GM21723 (cell line): ENCODE measurements around the gene STK11IP.

ENCODE experiments used
- ATAC-seq: cut with Tn5 transposase; IDR thresholded peaks from one replicate; pipeline ENCODE4 v1.9.1; 2021; ENCODE audit warnings: mild to moderate bottlenecking, moderate library complexity; ENCODE audit not compliant: unreplicated experiment

The STK11IP gene

DNA sequence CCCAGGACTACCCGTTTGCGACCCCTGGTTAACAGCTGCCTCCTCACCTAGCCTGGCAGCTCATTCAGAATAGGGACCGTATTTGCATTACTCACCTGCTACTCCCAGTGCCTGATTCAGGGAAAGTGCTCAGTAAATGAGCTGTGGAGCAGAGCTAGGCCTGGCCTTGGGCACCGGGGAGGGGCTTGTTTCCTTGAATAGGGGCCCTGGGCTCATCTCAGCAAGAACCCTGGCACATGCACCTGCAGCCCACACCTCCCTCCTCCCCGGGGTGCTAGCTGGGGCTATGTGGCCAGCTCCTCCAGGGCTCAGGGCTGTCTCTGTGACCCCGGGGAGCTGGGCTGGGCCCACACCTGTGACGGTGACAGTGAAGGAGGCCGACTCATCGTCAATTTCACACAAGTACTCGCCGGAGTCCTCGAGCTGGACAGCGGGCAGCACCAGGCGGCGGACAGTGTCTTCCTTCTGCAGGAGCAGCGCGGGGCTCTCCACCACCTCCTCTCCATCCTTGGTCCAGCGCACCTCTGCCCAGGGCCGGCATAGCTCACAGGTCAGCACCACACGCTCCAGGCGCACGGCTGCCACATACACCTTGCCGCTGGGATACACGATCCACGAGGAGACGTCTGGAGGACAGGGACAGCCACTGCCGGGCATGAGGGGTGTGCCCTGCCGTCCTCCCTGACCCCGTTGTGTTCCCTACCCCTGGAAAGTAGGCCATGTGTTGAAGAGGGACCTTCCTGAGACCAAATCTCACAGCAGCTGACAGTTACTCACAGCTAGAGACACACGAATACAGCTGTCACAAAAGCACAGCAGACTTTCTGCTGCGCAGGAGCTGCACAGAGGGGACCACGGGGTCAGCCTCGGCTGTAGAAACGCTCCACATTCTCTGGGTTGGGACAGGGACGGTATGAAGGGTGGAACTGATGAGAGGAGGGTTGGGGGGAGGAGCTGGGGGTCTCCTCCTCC, 35.3 kb upstream of the STK11IP start:
- ATAC-seq, result no peak

DNA sequence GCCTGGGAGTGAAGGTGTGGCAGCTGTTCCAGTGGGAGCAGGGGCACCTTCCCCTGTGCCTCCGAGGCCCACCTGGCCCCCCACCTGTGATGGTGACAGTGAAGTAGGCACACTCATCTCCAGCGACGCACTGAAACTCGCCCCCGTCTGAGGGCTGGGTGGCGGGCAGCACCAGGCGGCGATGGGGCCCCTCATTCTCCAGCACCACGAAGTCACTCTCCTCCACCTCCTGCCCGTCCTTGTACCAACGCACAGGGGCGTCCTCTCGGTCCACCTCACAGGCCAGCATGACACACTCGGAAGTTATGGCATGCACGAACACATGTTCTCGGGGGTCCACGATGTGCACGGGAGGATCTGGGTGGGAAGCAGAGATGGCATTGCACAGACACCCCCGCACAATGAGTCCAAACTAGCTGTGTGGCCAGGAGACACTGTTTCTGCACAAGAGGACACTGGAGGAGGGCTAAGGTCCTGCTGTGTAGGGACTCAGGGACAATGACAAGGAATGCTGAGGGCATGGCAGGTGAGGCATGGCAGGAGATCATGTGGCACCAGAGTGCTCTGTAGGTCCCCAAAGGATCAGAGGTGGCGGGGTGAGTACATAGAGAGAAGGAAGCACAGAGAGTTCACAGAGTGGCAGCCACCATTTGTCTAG, 34.3 kb upstream of the STK11IP start:
- ATAC-seq, result no peak

DNA sequence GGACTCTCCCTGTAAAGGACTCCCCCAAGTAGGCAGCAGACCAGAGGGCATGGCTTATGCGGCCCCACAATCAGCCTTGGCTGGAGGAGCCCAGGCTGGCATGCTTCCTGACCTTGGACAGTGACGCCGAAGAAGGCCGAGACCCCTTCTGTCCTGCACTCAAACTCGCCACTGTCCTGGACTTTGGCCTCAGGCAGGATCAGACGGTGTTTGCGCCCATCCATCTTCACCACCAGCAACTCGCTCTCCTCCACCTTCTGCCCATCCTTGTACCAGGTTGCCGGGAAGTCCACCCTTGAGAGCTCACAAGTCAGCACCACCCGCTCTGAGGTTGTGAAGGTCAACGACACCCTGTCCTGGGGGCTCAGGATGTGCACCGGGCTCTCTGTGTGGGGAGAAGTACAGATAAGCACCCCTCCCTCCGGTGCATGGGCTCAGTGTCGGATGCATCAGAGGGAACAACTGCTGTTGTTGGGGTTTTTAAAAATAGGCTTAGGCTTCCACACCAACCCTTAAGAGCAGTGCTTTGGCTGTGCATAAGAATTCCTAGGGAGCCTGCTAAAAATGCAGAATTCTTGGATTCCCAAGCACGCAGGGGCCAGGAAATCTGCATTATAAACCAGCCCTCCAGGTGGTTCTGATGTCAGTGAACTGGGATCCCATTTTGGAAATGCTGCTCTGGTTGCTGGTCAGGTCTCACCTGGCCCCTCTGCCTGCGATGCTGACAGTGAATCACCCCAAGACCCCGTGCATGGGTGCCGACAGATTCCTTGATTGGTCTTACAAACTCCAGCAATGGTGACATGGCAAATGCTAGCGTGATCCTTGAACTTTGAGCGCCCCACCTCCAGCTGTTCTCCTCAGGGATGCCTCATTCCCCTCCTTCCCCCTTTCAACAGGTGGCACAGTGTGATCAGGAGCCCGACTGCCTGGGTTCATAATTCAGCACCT, 32.3 kb upstream of the STK11IP start:
- ATAC-seq, result no peak

GRCh38 chr2:219566640-219567039, 31.0 kb upstream of the STK11IP start:
- no peak for ATAC-seq

- no peak for ATAC-seq
These were observed 30.5 kb upstream of the STK11IP start for GRCh38 chr2:219567131-219567530.

GRCh38 chr2:219567791-219568361, 29.8 kb upstream of the STK11IP start:
- ATAC-seq, result no peak

DNA sequence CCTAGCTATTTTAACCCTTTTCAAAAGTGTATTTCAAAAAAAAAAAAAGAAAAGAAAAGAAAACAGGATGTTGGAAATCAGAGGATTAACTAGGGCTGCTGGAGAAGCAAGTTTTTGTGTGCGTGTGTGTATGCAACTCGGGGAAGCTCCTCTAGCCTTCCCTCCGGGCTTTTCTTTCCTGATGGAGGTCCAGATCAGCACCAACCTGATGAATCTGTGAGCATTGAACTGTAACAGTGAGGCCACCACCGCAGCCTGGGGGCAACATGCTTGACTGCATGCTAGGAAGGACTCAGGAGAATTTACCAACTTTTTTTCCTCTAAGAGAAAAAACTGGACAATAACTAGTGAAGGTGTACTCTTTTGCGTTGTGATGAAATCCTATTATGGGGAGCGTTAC, 28.6 kb upstream of the STK11IP start:
- ATAC-seq, result no peak

DNA sequence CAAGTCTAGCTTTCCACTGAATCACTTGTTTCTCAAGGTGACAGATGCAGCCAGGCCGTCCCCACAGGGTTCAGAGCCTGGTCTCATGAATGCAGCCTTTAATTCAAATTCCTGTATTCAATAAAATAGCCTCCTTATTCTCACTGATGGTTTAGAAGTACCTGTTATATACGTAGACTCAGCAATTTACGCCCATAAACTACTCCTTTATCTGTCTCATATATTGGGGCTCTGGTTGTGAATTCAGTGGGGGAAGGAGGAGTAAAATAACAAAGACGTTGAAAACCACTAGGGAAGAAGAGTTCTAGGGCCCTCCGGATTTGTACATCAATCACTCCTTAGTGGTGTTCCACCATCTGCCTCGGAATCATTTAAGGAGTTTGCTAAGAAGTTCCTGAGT, 28.0 kb upstream of the STK11IP start:
- ATAC-seq, result no peak

DNA sequence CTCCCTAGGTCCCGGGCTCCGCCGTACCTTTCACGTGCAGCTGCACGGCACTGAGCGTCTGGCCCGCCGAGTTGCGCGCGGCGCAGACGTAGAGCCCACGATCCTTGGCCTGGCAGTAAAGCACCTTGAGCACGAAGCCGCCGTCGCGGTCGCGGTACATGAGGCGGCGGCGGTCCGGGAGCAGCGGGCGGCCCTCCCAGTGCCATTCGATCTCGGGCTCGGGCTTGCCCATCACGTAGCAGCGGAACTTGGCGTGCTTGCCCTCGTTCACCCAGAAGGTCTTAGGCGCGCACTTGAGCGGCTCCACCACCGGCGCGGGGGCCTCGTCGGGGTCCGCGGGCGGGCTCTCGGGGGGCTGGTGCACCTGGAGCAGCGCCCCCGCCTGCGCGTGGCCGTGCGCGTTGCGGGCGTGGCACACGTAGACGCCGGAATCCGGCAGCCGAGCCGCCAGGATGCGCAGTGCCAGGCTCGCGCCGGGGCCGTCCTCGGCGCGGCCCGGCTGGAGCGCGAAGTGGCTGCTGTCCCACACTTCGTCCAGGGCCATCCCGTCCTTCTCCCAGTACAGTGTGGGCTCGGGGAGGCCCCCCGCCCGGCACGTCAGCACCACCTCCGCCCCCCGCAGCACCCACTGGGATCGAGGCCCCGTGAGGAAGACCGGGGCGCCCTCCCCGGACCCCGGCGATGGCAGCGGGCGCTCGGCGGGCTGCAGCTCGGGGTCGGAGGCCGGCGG, 27.3 kb upstream of the STK11IP start:
- ATAC-seq, result no peak

- no peak for ATAC-seq
These were observed 26.7 kb upstream of the STK11IP start for GRCh38 chr2:219570924-219571310.

DNA sequence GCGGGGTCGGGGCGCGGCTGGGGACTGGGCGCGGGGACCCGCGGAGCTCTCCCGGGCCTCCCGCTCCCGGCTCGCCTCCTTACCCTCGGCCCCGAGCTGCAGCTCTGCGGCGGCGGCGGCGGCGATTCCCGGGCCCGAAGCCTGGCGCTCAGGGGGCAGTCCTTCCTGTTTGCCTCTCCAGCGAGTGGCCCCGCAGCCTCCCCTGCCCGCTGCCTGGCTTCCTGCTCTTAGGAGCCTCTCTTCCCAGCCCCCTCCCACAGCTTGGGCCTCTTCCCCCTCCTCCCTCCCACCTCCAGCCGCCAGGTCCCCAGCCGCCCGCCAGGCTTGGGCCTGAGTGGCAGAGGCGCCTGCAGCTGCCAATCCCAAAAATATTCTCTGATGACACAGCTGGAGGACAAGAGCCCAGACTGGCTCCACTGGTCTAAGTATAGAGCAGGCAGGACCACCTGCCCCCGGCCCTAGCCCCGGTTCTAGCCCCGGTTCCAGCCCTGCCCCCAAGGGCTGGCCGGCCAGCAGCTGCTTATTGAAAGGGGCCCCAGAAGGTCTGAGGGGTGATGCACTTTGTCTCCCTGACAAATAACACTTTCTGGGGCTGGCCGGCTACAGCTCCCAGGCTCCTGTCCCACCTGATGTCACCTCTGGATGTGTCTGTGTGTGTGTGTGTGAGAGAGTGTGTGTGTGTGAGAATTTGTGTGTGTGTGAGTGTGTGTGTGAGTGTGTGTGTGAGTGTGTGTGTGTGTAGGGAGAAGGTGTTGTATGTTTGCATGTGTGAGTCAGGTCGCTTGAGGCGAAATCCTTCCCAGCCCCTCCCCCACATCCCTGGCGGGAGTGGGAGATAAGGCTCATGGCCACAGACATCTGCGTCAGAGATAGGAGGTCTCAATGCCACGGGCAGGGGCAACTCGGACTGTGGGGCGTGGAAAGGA, 26.1 kb upstream of the STK11IP start, which contains the start of gene OBSL1:
Gene OBSL1, minus strand, starts transcription at position 229 of the 926 bp plus-strand sequence. CDS start 307 bp downstream, outside the sequence.
- no peak for ATAC-seq

GRCh38 chr2:219572237-219573001, 25.2 kb upstream of the STK11IP start, which contains the start of gene INHA:
Gene INHA (plus strand): TSS chr2:219572310. CDS start chr2:219572375, 65 bp downstream.
- no peak for ATAC-seq

GRCh38 chr2:219573166-219573565, 24.5 kb upstream of the STK11IP start:
- no peak for ATAC-seq

- ATAC-seq, result no peak
These were observed 23.0 kb upstream of the STK11IP start for GRCh38 chr2:219574484-219575311.

GRCh38 chr2:219575566-219576504, 21.8 kb upstream of the STK11IP start:
- no peak for ATAC-seq
